Adrenal gland (tissue), 12 donors: ENCODE data around the gene IGHMBP2. TPM values are rescaled to one million over a fixed set of nuclear protein-coding genes. Genes with fewer than 3 reads are reported as not detected.

Experiments
- DNase-seq, 7 donors: peaks; one replicate each; pipeline ENCODE4 v3.0.0-alpha.2; 2019 to 2020
- H3K27ac ChIP-seq, 5 donors: fragments of 200-600 bp; sonication (generic) in 4 of 5; 1 replicate in 3 of 5; 2 replicates in 2 of 5; pipeline versions ENCODE4 v1.5.1 to v1.8.0; 2016 to 2020; ENCODE audit warnings: mild to moderate bottlenecking in 1 of 5
- H3K27me3 ChIP-seq: fragments of 200-600 bp; 2 replicates; pipeline ENCODE4 v1.8.0; 2021
- H3K36me3 ChIP-seq, 2 donors: fragments of 200-600 bp; replicated peaks in 1 of 2; 1 replicate in 1 of 2; 2 replicates in 1 of 2; pipeline versions ENCODE4 v1.5.1 to v1.8.0; 2018 to 2022
- H3K4me1 ChIP-seq, 2 donors: fragments of 200-600 bp; replicated peaks in 1 of 2; 1 replicate in 1 of 2; 2 replicates in 1 of 2; pipeline versions ENCODE4 v1.5.1 to v1.8.0; 2018 to 2021
- H3K4me3 ChIP-seq, 4 donors: fragments of 200-600 bp; sonication (generic) in 3 of 4; one replicate each; pipeline ENCODE4 v1.5.1; 2016 to 2018
- H3K9me3 ChIP-seq, 3 donors: fragments of 200-600 bp; sonication (generic) in 1 of 3; replicated peaks in 1 of 3; 1 replicate in 2 of 3; 2 replicates in 1 of 3; pipeline versions ENCODE4 v1.5.1 to v1.8.0; 2016 to 2021
- POLR2A ChIP-seq, 2 donors: fragments of 450-650 bp; IDR thresholded peaks; one replicate each; pipeline ENCODE4 v1.6.1; 2017; ENCODE audit warnings: antibody characterized with exemption in 2 of 2, mild to moderate bottlenecking in 2 of 2, moderate library complexity in 1 of 2
- WGBS, 4 donors: extraction: QIAGEN DNeasy Blood & Tissue Kit in 2 of 4; methylation state at CpG; one replicate each; pipeline versions ENCODE4 v1.1.5 to v1.1.7; 2013 to 2017; 5-methylcytosine and 5-hydroxymethylcytosine counted together
- intact Hi-C, 2 donors: fragments of 100-400 bp; cut with DNase I; formaldehyde crosslinking; loops; one replicate each; pipeline versions ENCODE4 v1.14.1 to v1.15.0; 2022 to 2023
- polyA plus RNA-seq, 3 donors: library from polyadenylated mRNA; stranded (reverse); fragments of 200-250 nt in 2 of 3; fragments of 350-450 nt in 1 of 3; fragmentation: Illumina TruSeq in 1 of 3; extraction: RNeasy Lipid Tissue Mini Kit (QIAGEN cat#74804) in 1 of 3; gene quantifications; one replicate each; pipeline ENCODE4 v1.2.3, GENCODE V29; 2013 to 2014
- total RNA-seq, 9 donors: library from RNA; depleted of rRNA in 4 of 9; stranded (reverse); fragments of >200 nt in 4 of 9; fragments of 120-200 nt in 1 of 9; fragmentation: NEBNext Ultra II Directional in 1 of 9; extraction: Animal tissue kit (Norgen Biotek cat#: 25700) in 1 of 9; gene quantifications; one replicate each; pipeline versions ENCODE4 v1.1.0 to v1.2.4, GENCODE V29; 2013 to 2023
- TF ChIP-seq, protein P1 (sequence below), 6 experiments: fragments of 450-650 bp in 4 of 6; fragments of 200-600 bp in 2 of 6; sonication (generic) in 1 of 6; IDR thresholded peaks; 1 replicate in 5 of 6; 2 replicates in 1 of 6; pipeline versions ENCODE4 v1.5.1 to v1.8.0; 2016 to 2021; ENCODE audit warnings: antibody characterized with exemption in 6 of 6, mild to moderate bottlenecking in 2 of 6, moderate library complexity in 1 of 6
- donor health status: healthy with polysubstance abuse.
- donor health status: Bipolar disorder and iron deficiency.
- donor health status: DM: yes; HTN: yes; CAD: no.
- donor health status: DM: no; HTN: no; CAD: no.
- donor health status: DM: no; HTN: no; CAD: no.
- donor health status: DM: yes; HTN: yes; CAD: no.

The IGHMBP2 gene
- total and polyA plus RNA-seq, 12 donors: 7.9 to 40.6 (median 16.3) TPM

DNA sequence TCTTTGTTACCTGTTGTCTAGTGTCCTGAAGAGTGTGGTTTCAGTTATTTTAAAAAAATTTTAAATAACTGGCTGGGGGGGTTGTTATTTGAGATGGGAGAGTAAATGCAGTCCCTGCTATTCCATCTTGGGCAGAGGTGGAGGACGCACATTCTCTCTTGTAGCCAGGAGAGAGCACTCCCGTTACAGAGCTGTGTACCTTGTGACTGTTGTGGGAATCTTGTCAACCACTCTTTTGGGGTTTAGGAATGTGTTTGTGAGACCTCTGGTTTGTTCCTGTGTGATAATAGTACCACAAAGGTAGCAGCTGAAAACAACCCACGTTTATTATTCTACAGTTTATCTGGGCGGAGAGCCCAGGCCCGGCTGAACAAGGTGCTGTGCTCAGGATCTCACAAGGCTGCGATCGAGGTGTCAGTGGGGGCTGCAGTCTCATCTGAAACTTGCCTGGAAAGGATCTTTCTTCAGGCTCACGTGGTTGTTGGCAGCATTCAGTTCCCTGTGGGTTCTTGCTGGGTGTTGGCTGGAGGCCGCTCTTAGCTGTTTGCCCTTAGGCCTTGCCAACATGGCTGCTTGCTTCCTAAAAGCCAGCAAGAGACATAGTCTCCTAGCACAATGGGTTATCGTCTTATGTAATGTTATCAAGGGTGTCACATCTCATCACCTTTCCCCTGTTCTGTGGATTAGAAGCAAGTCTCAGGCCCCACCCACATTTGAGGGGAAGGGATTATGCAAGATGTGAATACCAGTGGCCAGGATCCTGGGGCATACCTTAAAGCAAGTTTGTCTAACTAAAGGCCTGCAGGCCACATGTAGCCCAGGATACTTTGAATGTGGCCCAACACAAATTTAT lies 20.6 kb downstream of the IGHMBP2 start:
- DNase-seq: no peak
- Histone ChIP-seq H3K27me3 (no peaks in the 10 kb centered on the region), H3K36me3 (peaks cover 0 to 56% of the 10 kb centered on the region in 2 donors), H3K9me3 (peaks cover 0 to 16% (median 6%) of the 10 kb centered on the region in 3 donors), H3K27ac (no peak overlapping the region), H3K4me3 (no peak overlapping the region), H3K4me1 (peaks cover 0 to 10% of the 10 kb centered on the region in 2 donors)
- WGBS, 4 donors: 91 to 97% (median 95%) methylated on average over 10 of the region's 10 CpGs
- TF ChIP-seq, protein P1, sequence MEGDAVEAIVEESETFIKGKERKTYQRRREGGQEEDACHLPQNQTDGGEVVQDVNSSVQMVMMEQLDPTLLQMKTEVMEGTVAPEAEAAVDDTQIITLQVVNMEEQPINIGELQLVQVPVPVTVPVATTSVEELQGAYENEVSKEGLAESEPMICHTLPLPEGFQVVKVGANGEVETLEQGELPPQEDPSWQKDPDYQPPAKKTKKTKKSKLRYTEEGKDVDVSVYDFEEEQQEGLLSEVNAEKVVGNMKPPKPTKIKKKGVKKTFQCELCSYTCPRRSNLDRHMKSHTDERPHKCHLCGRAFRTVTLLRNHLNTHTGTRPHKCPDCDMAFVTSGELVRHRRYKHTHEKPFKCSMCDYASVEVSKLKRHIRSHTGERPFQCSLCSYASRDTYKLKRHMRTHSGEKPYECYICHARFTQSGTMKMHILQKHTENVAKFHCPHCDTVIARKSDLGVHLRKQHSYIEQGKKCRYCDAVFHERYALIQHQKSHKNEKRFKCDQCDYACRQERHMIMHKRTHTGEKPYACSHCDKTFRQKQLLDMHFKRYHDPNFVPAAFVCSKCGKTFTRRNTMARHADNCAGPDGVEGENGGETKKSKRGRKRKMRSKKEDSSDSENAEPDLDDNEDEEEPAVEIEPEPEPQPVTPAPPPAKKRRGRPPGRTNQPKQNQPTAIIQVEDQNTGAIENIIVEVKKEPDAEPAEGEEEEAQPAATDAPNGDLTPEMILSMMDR (IDR thresholded peaks at IDR 0.05): no peak
- TF ChIP-seq POLR2A (IDR thresholded peaks at IDR 0.05): no peak
- intact Hi-C loops: loop anchor here in 1 of 2 donors (5.0 kb wide), 1 partner anchor 718 kb away; the partner anchor contains the start of gene CCND1

DNA sequence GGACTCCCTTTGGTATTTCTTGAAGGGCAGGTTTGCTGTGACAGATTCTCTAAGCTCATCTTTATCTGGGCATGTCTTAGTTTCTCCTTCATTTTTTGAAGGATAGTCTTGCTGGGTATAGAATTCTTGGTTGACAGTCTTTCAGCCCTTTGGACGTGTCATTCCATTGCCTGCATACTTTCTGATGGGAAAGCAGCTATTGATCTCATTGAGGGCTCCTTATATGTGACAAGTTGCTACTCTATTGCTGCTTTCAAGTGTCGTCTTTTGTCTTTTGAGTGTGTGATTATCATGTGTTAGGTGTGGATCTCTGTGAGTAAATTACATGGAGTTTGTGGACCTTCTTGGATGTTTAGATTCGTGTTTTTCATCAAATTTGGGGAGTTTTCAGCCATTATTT lies 21.9 kb downstream of the IGHMBP2 start:
- no peak overlapping the region for H3K4me3 ChIP-seq
- no peak overlapping the region for H3K27ac ChIP-seq
- intact Hi-C loops: no loop called here
- TF ChIP-seq POLR2A (IDR thresholded peaks at IDR 0.05): no peak
- TF ChIP-seq, protein P1 (IDR thresholded peaks at IDR 0.05): no peak
- no peak for DNase-seq
- peaks cover 0 to 10% of the 10 kb centered on the region in 2 donors for H3K4me1 ChIP-seq
- WGBS, 4 donors: 88 to 97% (median 94%) methylated on average over 3 of the region's 3 CpGs
- H3K27me3 ChIP-seq: no peaks in the 10 kb centered on the region
- H3K9me3 ChIP-seq: peaks cover 0 to 16% (median 6%) of the 10 kb centered on the region in 3 donors
- peaks cover 0 to 56% of the 10 kb centered on the region in 2 donors for H3K36me3 ChIP-seq

DNA sequence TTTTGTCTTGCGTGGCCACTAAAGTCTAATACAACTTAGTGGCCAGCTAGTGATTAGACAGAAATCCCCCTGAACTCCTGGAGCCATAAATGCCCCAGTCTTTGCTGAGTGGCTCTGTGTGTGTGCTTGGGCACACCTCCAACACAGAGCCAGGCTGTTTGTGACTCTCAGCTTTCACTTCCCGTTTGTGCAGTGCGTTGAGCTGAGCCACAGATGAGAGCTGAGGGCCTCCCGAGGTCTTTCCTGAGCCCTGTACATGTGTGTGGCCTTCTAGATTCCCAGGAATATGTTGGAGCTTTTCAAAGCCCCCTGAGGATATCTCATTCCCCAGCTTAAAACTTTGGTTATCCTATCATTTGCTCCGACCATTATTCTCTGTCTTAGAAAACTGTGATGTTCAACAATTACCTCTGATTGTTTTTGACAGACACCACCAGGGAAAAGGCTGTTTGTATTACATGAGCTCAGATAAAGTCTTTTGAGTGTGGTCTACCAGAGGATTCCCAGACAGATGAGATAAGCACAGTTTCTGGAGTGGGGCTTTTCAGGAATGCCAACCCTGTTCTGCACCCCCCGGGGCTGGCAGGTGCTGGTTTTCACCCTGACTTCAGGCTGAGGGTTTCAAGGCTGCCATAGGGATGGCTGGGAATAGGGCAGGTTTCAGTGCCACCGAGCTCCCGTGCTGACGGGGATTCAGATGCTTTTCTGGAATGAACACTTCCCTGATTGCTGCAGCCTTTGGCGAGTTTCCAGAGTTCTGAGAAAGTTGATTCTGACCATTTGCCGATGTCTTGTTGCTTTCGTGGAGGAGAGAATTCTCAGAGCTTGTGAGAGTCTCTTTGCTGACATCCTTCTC lies 23.8 kb downstream of the IGHMBP2 start:
- peak in 2 of 7 donors; percentile 32 to 36 for DNase-seq
- no peak overlapping the region for H3K4me3 ChIP-seq
- 64 to 68% (median 65%) methylated on average over 11 to 12 of the region's 12 CpGs for WGBS, 4 donors
- intact Hi-C loops: no loop called here
- H3K27me3 ChIP-seq: no peaks in the 10 kb centered on the region
- no peak for TF ChIP-seq POLR2A (IDR thresholded peaks at IDR 0.05)
- TF ChIP-seq, protein P1 (IDR thresholded peaks at IDR 0.05): no peak
- H3K36me3 ChIP-seq: peaks cover 0 to 49% of the 10 kb centered on the region in 2 donors
- peaks cover 0 to 16% (median 6%) of the 10 kb centered on the region in 3 donors for H3K9me3 ChIP-seq
- peaks cover 0 to 10% of the 10 kb centered on the region in 2 donors for H3K4me1 ChIP-seq
- H3K27ac ChIP-seq: no peak overlapping the region
